Left renal cortex interstitium (tissue), 4 donors: Measurements from ENCODE around the gene RNLS. TPM values are rescaled to one million over a fixed set of nuclear protein-coding genes. Genes with fewer than 3 reads are reported as not detected.
A peak's percentile ranks its signal among the peaks of the same experiment; 100 is the strongest.

Experiments
- DNase-seq, 4 donors: peaks; one replicate each; pipeline ENCODE4 v3.0.0-alpha.2; 2013; ENCODE audit warnings: low read depth in 4 of 4, low spot score in 2 of 4, missing footprints in 1 of 4
- polyA plus RNA-seq, 4 donors: library from polyadenylated mRNA; unstranded; fragments of 120-200 nt; gene quantifications; one replicate each; pipeline ENCODE4 v1.2.1, GENCODE V29; 2013; ENCODE audit not compliant: insufficient read length in 4 of 4

The RNLS gene
- polyA plus RNA-seq, 4 donors = 14.5 to 21.2 (median 15.8) TPM

DNA sequence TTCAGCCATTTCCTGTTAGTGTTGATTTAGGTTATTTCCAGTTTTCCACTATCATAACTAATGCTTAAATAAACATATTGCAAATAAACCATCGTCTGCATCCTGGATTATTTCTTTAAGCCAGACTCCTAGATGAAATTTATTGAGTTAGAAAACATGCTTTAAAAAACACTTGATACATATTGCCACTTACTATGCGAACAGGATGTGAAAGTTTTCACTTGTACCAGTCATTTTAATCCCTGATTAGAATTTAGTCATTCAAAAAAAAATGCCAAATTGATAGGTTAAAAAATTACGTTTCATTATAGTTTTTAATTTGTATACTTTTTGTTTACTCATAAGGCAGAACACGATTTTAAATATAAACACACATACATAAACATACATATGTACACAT is 309.6 kb downstream of the RNLS start:
- no peak for DNase-seq

DNA sequence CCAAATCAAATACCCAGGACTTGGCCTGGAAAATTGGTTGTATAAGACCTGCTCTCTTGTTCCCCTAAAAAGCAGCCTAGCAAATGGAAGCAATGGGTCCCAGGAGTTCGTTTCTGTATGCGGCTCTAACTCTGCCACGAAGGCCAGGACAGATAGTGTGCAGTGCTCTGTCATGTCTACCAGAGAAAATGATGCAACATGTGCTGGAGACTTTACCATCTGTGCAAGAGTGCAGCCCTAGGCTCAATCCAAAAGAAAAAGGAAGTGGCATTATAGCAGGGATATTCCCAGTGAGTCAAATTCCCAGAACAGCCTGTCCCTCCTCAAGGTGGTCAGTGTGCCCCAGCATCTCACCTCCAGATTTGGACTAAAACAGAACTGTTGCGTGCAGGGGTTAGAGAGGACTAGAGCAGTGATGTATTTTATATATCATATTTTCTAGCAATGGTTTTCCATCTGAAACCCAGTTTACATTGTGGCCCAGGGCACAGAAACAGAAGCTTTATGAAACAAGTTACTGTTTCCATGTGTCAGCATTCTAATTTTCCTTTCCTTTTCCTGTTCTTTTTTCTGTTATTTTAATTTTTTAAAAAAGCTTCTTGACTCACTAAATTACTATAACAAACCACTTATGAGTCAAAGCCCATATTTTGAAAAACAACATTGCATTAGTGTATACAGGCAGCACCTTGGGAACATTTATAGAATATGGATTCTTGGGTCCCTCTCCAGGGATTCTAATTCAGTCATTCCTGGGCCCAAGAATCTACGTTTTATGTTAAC is 311.2 kb downstream of the RNLS start:
- no peak for DNase-seq

DNA sequence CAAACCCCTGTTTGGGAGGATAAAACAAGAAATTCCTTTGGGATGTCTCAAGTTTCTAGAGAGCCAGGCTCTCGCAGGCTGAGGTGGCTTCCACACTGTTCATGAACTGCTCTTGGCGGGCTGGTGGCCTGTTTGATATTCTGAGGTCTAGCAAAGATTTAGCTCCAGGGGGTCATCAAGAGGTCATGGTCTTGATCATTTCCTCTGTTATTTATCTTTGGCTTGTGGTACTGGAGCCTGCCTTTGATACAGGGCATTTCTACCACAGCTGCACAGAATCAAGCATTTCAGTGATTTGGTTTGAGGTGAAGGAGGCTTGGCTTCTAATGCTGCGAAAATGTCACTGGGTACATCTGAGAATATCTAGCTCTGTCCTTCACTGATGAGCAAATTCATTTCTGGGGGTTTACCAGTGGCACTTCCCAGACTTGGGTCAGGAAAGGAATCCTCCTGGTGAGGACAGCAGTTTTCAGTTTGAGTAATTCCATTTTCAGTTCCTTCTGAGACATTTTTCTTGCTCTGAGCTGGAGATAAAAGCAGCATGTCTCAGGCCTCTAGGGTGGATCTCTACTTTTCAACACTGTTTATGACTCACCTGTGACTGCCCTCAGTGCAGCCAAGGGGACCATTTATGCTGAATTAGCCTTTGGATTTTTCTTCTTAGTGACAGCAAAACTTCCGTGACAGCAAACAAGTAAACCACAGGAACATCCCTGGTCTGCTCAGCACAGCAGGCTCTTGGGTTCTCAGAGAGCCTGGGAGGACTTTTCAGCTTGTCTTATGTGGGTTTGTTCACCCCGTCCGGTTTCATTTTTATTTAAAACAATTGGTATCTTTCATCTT is 312.0 kb downstream of the RNLS start:
- DNase-seq = no peak

DNA sequence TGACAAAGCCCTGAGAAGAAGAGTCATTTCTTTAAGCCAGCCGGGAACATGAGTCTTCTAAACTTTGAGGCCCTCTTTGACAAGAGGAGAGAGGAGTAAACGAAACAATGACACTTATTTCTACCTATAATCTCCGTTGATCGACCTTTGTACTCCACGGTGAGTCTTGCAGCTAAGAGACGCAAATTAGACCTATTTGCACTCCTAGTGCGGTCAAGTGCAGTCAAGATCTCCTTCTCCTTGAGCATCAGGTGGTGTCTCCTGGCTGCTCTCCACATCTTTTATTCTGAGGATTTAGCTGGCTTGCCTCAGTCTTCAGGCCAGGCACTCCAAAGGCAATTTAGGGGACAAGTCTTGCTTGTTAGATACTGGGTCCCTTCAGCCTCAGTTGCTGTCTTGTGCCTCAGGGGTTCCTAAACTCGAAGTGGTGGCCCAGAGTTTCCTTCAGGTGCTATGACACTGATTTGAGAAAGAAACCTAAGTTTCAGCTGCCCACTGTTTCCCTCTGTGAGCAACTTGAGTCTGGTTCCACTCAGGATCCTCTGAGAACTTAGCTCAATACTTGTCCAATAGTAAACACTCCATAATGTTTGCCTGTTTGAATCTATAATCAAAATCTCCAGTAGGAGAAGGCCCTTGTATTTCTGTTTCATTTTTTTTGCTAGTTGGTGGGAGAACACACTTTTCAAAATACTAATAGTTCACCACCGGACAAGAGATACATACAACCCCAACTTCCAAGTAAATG is 312.9 kb downstream of the RNLS start:
- DNase-seq = no peak

DNA sequence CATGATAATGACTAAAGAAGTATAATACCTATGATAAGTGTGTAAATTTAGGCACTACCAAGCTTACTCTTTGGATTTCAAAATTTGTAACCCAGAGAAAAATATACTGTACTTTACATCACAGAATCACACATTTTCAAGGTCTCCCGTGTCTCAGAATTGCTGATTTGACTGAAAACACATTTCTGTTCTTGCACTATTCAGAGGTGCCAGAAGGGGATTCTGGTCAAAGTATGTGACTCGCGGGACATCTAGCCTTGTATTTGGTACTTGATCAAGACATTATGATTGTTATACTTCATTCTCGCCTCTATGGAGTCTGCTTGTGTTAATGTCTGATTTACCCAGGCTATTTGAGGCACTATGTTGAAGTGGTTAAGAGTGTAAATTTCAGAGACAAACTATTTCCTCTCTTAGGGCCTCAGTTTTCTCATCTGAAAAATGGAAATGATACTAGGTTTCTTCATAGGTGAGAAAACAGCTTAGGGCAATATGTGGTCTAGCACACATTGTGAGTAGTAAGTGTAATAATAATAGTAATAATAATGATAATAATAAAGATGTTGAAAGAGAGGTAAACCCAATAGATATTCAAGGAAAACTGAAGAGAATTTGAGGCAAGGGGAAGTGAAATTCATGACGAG is 320.4 kb downstream of the RNLS start:
- DNase-seq = no peak

DNA sequence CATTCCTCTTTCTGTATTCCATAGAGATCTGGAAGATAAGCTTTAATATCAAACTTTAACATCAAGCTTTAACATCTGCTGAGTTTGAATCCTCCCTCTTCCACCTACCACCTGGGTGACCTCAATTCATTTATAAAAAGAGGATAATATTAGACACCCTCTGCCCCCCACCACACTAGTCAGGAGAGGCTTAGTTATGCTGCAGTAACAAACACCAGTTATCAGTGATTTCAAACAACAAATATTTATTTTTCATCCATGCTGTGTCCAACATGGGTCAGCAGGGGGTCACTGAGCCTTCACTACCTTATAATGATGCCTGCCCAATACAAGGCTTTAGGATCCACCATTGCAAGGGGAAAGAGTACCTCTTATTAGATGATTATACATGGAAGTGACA is 322.0 kb downstream of the RNLS start:
- no peak for DNase-seq

DNA sequence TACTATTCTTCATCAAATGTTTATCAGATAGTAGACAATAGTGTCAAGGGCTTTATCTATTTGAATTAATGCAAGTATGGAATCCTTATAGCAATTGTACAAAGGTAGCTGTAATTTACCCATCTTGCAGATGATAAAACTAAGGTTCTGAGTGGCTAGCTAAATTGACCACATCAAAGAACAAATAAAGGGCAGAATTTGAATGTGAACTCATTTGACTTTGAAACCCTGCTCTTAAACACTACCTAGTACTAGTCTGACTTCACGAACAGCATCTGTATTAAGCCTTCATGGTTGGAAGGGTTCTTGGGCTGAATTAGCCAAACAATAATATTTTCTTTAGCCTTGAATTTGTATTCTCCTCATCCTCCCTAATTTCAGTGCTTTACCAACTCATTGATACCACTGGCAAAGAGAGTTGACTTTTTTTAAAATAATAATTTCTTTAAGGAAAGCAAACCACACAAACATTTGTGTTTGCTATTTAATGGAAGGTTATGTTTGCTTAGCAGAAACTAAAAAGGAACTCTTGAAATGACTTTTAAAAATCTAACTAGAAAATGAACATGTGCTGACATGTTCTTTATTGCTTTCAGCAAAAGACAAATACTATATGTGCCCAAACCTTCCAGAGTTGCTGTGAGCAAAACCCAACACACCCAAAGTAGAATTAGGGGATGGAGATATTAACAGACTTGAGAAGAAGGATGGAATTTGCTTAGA is 322.6 kb downstream of the RNLS start:
- DNase-seq = no peak

DNA sequence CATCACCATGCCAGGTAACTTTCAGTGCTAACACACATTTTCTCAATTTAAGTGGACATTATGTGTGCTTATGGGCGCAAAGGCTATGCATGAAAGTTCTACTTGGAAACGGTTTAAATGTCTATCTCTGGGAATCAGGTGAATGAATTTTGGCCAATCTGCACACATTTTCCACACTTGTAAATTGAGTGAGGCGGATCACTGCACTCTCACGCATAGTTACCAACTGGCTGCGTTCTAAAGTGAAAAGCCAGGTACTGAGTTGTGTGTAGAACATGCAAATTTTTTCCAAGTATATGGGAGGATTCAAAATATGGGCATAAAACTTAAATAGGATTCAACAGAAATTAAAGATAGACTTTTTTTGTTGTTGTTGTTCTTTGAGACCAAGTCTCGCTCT is 323.7 kb downstream of the RNLS start:
- no peak for DNase-seq

DNA sequence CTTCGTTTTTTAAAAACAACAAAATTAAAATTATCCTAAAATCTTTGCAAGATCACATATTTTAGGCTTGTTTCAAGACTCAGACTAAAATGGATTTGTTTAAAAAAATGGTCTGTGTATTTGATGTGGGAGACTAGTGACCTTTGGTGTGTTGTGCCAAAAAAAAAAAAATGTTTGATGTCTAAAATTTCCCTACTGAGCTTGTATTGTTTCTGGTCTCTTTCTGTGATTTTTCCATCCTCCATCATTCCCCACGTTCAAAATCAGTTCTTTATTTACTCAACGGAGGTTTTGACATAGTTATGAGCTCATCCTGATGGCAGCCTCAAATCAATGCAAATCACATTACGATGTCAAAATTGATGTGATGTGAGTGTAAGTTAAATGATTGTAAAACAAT is 326.2 kb downstream of the RNLS start:
- DNase-seq = no peak

DNA sequence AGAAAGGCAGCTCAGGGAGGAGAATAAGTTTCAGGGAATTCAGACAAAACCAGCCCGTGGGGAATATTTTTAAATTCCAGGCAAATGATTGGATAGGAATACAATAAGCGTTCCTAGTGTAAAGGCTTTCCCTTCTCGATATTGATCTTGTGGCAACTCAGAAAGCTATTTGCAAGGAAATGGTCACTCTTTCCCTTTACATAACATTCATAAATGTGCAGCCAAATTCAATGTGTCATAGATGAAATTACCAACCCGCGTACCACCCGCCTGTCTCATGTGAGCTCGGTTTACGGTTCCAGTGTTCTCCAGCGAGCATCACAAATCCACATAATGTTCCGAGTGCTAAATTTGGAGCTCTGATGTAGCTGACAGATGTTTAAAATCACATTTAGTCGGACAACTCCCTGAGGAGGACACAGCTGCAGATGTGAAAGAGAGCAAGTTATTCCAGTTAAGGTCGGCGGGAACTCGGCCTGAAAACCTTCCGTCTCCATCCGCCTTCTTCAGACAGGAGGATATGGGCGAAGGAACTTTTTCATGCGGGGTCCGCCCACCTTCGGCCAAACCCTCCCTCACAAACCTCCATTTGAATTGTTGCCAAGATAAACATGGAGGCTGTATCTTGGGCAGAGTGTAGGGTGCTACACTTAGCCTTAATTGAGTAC is 327.0 kb downstream of the RNLS start:
- peak in 1 of 4 donors; percentile 38 for DNase-seq

DNA sequence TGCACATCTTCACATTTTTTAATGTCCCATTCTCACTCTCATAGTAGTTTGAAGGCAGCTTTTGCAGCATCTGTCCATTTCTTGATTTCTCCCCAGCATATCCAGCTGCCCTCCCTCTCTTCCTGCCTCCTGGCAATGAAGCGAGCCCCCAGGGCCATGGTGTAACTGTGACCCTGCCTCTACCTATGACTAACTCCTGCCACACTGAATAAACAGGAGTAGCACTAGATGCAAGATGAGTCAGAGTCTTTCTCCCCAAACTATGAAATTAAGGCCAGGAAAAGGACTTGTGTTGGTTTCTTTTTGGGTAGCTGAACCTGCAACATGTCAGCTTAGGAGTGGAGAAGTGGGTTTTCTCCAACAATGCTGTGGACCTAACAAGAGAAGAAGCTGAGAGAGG is 329.0 kb downstream of the RNLS start:
- DNase-seq = no peak

DNA sequence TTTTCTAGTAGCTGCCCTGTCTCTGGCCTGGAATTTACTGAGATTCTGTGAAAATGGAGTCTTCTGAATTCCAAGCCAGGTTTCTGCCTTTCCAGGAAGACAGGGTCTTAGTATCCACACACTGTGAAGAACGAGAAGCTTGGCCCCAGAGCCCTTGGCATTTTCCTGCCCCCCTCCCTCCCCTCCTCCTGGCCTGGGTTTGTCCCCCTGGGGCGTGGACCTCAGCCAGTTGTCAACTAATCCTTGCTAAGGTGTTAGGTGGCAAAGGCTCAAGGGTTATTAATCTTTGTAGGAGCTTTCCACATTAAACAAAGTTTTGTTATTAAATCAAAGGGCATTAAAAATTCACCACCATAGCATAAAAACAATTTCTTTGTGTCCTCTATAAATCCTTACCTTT is 329.5 kb downstream of the RNLS start:
- DNase-seq = no peak

DNA sequence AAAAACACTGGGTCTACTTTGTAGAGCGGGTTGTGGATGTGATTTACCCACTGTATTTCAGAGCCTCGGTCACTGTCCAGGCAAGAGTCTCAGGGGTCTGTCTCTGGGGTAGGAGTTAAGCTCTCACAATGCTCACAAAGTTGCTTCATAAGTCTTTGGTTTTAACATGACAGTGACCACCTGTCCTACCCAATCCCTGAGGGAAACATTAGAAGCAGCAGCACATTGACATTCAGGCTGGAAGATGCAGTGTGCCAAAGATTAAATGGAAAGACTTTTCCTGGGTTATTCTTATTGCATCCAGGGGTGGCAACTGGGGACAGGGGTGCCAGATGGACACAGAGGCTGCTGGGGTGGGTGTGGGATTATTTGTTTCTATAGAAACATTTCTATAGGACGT is 330.0 kb downstream of the RNLS start:
- no peak for DNase-seq

DNA sequence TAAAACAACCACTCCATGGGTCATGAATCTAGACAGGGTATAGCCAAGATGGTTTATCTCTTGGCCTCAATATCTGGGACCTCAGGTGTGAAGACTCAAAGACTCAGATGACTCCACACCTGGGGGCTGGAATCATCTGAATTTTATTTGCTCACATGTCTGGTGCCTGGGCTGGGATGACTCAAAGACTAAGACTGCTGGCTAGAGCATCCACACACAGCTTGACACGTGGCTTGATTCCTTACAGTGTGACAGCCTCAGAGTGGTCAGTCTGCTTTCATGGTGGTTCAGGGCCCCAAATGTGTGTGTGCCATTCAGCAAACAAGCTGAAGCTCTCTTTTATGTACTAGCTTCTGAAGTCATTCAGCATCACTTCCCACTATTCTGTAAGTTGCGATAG is 333.7 kb downstream of the RNLS start:
- DNase-seq = no peak

DNA sequence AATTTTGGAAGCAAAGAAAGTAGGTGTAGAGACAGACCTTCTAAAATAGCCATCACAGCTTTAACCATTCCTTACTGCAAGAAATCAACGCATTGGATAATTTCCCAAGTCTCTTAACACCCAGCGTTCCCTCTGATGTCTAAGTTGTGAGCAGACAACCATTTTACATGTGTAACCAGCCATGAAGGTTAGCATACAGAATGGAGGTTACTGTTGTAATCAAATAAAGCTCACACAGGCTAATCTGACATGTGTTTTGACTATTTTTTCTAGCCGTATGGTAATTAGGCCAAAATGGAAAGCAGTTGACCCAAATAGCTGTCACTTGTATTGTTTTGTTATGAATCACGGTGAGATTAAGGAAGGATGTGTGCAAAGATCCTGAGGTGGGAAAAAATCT is 336.4 kb downstream of the RNLS start:
- DNase-seq = no peak

DNA sequence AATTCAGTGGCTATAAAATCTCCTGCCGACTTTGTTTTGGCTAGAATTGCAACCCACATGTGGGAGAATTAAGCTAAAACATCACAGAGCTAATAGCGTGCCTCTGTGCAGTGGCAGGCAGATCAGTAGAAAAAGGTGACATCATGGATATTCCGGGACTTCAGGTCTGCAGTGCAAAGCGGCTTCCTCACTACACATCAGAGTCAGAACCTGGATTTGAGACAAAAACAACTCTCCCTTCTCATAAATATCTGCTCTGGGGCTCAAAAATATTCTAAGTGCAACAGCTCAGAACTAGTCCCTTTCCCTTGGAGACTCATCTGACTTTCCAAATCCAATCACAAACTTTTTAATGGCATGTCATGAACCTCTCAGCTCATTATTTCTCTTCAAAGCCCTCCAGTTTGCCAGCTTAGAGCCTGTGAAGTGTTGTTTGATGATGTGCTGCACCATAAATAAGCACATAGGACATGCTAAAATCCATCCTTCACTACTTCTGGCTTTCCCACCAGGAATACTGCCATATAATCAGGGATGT is 337.1 kb downstream of the RNLS start:
- peak in 3 of 4 donors; percentile 26 to 59 (median 49) for DNase-seq

DNA sequence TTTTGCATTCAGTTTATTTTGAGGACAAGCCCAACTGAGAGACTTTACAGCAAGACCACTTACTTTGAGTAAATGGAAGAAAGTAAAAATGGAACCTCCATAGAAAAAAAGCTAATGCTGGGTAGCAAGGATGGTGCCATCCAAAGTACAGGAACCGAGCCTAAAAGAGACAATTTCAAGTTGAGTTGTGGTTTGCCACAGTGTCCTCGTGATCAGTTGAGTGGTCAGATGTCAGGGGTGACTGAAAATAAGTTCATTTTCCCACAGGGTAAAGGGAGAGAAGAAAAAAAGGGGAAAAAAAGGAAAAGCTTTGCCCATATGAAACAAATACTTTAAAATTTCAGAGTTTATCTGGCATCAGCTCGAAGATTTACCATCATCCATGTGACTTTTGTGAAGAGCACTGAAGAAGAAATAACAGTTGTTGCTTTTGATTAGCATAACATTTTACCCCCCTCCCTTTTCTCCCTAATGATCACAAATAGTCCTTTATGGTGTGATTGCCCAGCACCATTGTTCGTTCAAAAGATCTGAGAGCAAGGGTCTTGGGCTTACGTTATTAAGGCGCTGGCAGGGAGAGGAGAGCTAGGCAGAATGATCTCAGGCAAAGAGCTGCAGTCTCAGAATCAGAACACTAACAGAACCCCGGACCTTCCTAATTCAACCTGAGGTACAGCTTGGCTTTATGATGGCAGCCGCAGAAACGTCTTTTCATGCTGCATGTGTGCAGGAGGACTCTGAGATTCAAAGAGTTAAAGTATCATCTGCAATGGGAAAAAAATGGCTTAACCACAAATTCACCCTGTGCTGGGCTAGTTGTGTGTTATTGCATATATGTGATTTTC is 338.1 kb downstream of the RNLS start:
- no peak for DNase-seq
